Ovary (tissue), 3 donors: ENCODE results near the gene HLA-DRB5.

Source experiments
- EP300 ChIP-seq: sonication (generic); formaldehyde crosslinking; IDR thresholded peaks from one replicate; pipeline ENCODE4 v1.6.1; 2017; ENCODE audit warnings: antibody characterized with exemption
- POLR2A ChIP-seq: fragments of 450-650 bp; IDR thresholded peaks from one replicate; pipeline ENCODE4 v1.6.1; 2017; ENCODE audit warnings: antibody characterized with exemption, mild to moderate bottlenecking, moderate library complexity
- TF ChIP-seq, protein P1 (sequence below), 3 donors: fragments of 450-650 bp in 2 of 3; fragments of 200-600 bp in 1 of 3; IDR thresholded peaks; one replicate each; pipeline versions ENCODE4 v1.5.1 to v1.8.0; 2016 to 2022; ENCODE audit warnings: antibody characterized with exemption in 3 of 3, mild to moderate bottlenecking in 1 of 3
- donor health status: DM: no; HTN: no; CAD: no.

DNA sequence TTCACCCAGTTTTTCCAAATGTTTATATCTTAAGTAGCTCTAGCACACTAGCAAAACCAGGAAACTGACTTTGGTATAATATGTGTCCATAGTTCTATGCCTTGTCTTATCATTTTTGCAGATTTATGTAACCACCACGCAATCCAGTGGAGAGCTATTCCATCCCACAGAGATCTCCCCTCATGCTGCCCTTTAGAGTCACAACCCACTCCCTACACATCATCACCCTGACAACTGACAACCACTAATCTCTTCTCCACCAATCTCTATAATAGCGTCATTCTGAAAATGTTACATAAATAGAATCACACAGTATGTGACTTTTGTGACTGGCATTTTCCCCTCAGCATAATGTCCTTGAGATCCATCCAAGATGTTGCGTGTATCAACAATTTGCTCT lies 29.1 kb downstream of the HLA-DRB5 start:
- TF ChIP-seq, protein P1, sequence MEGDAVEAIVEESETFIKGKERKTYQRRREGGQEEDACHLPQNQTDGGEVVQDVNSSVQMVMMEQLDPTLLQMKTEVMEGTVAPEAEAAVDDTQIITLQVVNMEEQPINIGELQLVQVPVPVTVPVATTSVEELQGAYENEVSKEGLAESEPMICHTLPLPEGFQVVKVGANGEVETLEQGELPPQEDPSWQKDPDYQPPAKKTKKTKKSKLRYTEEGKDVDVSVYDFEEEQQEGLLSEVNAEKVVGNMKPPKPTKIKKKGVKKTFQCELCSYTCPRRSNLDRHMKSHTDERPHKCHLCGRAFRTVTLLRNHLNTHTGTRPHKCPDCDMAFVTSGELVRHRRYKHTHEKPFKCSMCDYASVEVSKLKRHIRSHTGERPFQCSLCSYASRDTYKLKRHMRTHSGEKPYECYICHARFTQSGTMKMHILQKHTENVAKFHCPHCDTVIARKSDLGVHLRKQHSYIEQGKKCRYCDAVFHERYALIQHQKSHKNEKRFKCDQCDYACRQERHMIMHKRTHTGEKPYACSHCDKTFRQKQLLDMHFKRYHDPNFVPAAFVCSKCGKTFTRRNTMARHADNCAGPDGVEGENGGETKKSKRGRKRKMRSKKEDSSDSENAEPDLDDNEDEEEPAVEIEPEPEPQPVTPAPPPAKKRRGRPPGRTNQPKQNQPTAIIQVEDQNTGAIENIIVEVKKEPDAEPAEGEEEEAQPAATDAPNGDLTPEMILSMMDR (IDR thresholded peaks at IDR 0.05) = no peak
- TF ChIP-seq EP300 = no peak
- no peak for TF ChIP-seq POLR2A
